Measurements from ENCODE around the gene PPM1N. TPM values are rescaled to one million over a fixed set of nuclear protein-coding genes. Genes with fewer than 3 reads are reported as not detected.
A peak's percentile ranks its signal among the peaks of the same experiment; 100 is the strongest.

PPM1N gene
- total and polyA plus RNA-seq, 2 of the 13 experiments (the other 11 are each of a cell fraction or from before 2014, with no cell fraction given) = 0.31 to 1.8 TPM

DNA sequence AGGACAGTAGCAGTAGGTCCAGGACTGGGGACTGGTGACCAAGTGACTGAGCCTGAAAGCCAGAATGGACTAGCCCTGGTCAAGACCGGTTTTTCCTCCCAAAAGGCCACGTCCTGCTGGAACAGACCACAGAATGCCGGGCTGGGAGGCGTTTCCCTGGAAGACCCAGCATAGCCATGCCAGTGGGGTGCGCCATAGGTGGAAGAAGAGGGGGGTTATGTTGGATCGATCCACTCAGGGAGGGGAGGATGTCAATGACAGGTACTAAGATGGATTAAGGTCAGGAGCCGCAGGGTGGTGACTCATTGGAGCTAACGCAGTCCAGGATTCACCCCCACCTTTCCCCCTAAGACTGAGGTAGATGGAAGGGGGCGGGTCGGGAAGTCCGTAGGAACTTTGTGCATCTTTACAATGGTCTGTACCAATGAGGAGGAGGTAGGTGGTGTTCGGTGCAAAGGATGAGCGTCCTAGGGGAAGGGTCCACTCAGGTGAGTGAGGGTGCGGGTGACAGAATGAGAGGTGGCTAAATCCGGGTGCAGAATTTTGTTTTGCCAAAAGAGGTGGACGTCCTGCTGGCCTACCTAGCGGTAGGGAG lies 30.0 kb downstream of the PPM1N start (continued):
- TF ChIP-seq, protein P1, sequence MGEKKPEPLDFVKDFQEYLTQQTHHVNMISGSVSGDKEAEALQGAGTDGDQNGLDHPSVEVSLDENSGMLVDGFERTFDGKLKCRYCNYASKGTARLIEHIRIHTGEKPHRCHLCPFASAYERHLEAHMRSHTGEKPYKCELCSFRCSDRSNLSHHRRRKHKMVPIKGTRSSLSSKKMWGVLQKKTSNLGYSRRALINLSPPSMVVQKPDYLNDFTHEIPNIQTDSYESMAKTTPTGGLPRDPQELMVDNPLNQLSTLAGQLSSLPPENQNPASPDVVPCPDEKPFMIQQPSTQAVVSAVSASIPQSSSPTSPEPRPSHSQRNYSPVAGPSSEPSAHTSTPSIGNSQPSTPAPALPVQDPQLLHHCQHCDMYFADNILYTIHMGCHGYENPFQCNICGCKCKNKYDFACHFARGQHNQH (CRISPR knock-in tag; IDR thresholded peaks at IDR 0.05) = no peak
- no peak for TF ChIP-seq GTF3A (CRISPR knock-in tag; conservative IDR thresholded peaks at IDR 0.05)

DNA sequence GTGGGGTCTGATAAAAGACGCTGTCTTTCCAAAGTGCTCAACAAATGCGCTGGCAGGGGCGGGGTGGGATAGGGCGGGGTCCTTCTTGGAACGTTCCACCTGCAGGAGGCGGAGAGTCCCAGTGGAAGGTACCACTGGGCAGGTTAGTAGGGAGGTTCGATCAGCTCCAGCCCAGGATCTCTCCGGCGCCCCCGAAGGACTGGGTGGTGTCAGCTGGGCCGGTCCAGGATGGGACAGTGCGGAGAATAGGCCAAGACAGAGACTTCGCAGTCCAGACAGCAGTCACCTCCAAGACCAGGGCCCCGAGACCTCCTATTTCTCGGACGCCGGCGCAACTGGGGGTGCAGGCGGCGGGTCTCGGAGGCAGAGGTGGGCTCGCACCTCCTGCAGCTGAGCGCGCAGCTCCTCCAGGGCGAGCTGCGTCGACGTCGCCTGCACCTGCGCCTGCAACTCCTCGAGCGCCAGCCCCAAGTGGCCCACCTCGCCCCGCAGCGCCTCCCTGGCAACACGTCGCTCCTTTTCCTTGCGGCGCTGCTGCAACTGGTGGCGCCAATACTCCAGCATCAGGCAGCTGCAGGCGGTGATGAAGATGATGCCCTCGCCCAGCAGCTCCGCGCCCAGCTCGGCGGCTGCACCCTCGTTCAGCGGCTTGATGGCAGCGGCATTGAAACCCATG lies 30.6 kb downstream of the PPM1N start:
- ChIA-PET CTCF (ENCODE audit: low intra/inter-chr PET ratio, low total read pairs) (no interaction called here), POLR2A (no interaction called here)
- H3K9me3 ChIP-seq (ENCODE audit: low read length) = peaks cover 11% of the 10 kb centered on the region; the same call in 1 of the 2 replicates
- H4K20me1 ChIP-seq (ENCODE audit: insufficient read depth, low read length) = peaks cover 4% of the 10 kb centered on the region; the same call in 1 of the 2 replicates
- peaks cover 8% of the 10 kb centered on the region for H3K4me1 ChIP-seq (ENCODE audit: insufficient read depth, low read length)
- no peak overlapping the region for H2AFZ ChIP-seq (ENCODE audit: low read length)
- H3K27me3 ChIP-seq (ENCODE audit: control insufficient read depth in 1 of 2, insufficient read depth in 2 of 2, low read length in 2 of 2) = no peaks in the 10 kb centered on the region
- intact Hi-C loops (cut with micrococcal nuclease; ENCODE audit: unreplicated experiment) (no loop called here), in situ Hi-C loops (cut with HindIII; ENCODE audit: extremely low pct_ligation_motif_present, low pct_unique_long_range_greater_than_20kb) (no loop called here)
- H3K9ac ChIP-seq (ENCODE audit: insufficient read depth, low read depth, low read length) = no peak overlapping the region
- no peak overlapping the region for H3K4me2 ChIP-seq (ENCODE audit: low read depth, low read length)
- H3K36me3 ChIP-seq (replicated peaks in 1 of 2; ENCODE audit: control insufficient read depth in 1 of 2, insufficient read depth in 2 of 2, low read length in 2 of 2) = peaks cover 13 to 26% of the 10 kb centered on the region in 2 experiments
- TF ChIP-seq JUNB (CRISPR knock-in tag; IDR thresholded peaks at IDR 0.05; ENCODE audit: borderline replicate concordance) (no peak), KDM1A (CRISPR knock-in tag; IDR thresholded peaks at IDR 0.05) (no peak), HNRNPLL (IDR thresholded peaks at IDR 0.05; ENCODE audit: low read depth, low read length, poor library complexity, severe bottlenecking) (peak; percentile 29), ZNF792 (CRISPR knock-in tag; IDR thresholded peaks at IDR 0.05) (no peak), ZNF549 (CRISPR knock-in tag; IDR thresholded peaks at IDR 0.05) (no peak), ESRRA (CRISPR knock-in tag; IDR thresholded peaks at IDR 0.05; ENCODE audit: low read depth) (no peak), RBFOX2 (IDR thresholded peaks at IDR 0.05; ENCODE audit: low read depth, low read length) (peak; percentile 65), ZSCAN29 (CRISPR knock-in tag; conservative IDR thresholded peaks at IDR 0.05) (no peak), POLR2G (IDR thresholded peaks at IDR 0.05; ENCODE audit: low read depth, low read length) (peak; percentile 60; the same call in 1 of the 2 replicates), AGO2 (optimal IDR thresholded peaks at IDR 0.05; ENCODE audit: low read depth, low read length) (peak; percentile 97), TEAD3 (CRISPR knock-in tag; optimal IDR thresholded peaks at IDR 0.05; ENCODE audit: borderline replicate concordance) (no peak), GMEB2 (CRISPR knock-in tag; IDR thresholded peaks at IDR 0.05; ENCODE audit: low read depth) (no peak), POLR2A (IDR thresholded peaks at IDR 0.05; ENCODE audit: insufficient read depth in 1 of 2, low read depth in 2 of 2, low read length in 2 of 2) (peak in 1 of 2 experiments; percentile 27; a peak in 1 of 4 replicates)
- TF ChIP-seq, protein P2, sequence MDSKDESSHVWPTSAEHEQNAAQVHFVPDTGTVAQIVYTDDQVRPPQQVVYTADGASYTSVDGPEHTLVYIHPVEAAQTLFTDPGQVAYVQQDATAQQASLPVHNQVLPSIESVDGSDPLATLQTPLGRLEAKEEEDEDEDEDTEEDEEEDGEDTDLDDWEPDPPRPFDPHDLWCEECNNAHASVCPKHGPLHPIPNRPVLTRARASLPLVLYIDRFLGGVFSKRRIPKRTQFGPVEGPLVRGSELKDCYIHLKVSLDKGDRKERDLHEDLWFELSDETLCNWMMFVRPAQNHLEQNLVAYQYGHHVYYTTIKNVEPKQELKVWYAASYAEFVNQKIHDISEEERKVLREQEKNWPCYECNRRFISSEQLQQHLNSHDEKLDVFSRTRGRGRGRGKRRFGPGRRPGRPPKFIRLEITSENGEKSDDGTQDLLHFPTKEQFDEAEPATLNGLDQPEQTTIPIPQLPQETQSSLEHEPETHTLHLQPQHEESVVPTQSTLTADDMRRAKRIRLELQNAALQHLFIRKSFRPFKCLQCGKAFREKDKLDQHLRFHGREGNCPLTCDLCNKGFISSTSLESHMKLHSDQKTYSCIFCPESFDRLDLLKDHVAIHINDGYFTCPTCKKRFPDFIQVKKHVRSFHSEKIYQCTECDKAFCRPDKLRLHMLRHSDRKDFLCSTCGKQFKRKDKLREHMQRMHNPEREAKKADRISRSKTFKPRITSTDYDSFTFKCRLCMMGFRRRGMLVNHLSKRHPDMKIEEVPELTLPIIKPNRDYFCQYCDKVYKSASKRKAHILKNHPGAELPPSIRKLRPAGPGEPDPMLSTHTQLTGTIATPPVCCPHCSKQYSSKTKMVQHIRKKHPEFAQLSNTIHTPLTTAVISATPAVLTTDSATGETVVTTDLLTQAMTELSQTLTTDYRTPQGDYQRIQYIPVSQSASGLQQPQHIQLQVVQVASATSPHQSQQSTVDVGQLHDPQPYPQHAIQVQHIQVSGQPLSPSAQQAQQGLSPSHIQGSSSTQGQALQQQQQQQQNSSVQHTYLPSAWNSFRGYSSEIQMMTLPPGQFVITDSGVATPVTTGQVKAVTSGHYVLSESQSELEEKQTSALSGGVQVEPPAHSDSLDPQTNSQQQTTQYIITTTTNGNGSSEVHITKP (CRISPR knock-in tag; IDR thresholded peaks at IDR 0.05; ENCODE audit: low read depth) = peak; percentile 84; the same call in 1 of the 2 replicates
- DNase-seq (ENCODE audit: low spot score) (no peak), FAIRE-seq (no peak), ATAC-seq (peak; percentile 27; the same call in 2 of the 3 replicates)
- 97% methylated on average over 33 of the region's 49 CpGs for WGBS (ENCODE audit: low lambda C conversion rate)
- H3K79me2 ChIP-seq (ENCODE audit: insufficient read depth, low read length) = no peaks in the 10 kb centered on the region
- H3K4me3 ChIP-seq (replicated peaks in 1 of 3; ENCODE audit: insufficient read depth in 1 of 3, low read depth in 2 of 3, low read length in 3 of 3) = no peak overlapping the region
- BruUV-seq (replicated peaks) = no TSS peak
- no peak overlapping the region for H3K27ac ChIP-seq (ENCODE audit: extremely low read length, insufficient read depth, low read length)
